Measurements from ENCODE around the gene AMOT.
A peak's percentile ranks its signal among the peaks of the same experiment; 100 is the strongest.

The AMOT gene

GRCh38 chrX:112766774-112767173, 73.9 kb downstream of the AMOT start:
- POLR2A ChIA-PET: no interaction called here
- no peak overlapping the region for H3K4me3 ChIP-seq (ENCODE audit: control insufficient read depth in 1 of 7, extremely low read depth in 1 of 7, insufficient read depth in 4 of 7, low read depth in 2 of 7, low read length in 6 of 7)
- no peak for DNase-seq
- no peak overlapping the region for H3K27ac ChIP-seq (ENCODE audit: insufficient read depth in 1 of 2, low read depth in 1 of 2, low read length in 2 of 2, poor library complexity in 1 of 2, severe bottlenecking in 2 of 2)
- H3K9me3 ChIP-seq (ENCODE audit: control extremely low read depth in 1 of 5, control insufficient read depth in 4 of 5, insufficient read depth in 2 of 5, low read depth in 1 of 5, low read length in 4 of 5): no peaks in the 10 kb centered on the region
- H3K27me3 ChIP-seq (replicated peaks in 2 of 5; ENCODE audit: control insufficient read depth in 4 of 5, insufficient read depth in 5 of 5, low read length in 4 of 5): no peaks in the 10 kb centered on the region
- no peaks in the 10 kb centered on the region for H3K36me3 ChIP-seq (ENCODE audit: control insufficient read depth in 4 of 4, insufficient read depth in 4 of 4, low read length in 3 of 4)
- H3K4me1 ChIP-seq (ENCODE audit: control extremely low read depth in 1 of 4, control insufficient read depth in 4 of 4, insufficient read depth in 4 of 4, low read length in 3 of 4): no peaks in the 10 kb centered on the region
- WGBS (ENCODE audit: insufficient coverage): no CpG with 5 or more reads among the region's 2 CpGs
- CTCF ChIA-PET: no interaction called here

- Histone ChIP-seq H3K9me3 (ENCODE audit: control extremely low read depth in 1 of 5, control insufficient read depth in 4 of 5, insufficient read depth in 2 of 5, low read depth in 1 of 5, low read length in 4 of 5) (no peaks in the 10 kb centered on the region), H3K4me1 (ENCODE audit: control extremely low read depth in 1 of 4, control insufficient read depth in 4 of 4, insufficient read depth in 4 of 4, low read length in 3 of 4) (no peaks in the 10 kb centered on the region), H3K36me3 (ENCODE audit: control insufficient read depth in 4 of 4, insufficient read depth in 4 of 4, low read length in 3 of 4) (no peaks in the 10 kb centered on the region), H3K27me3 (replicated peaks in 2 of 5; ENCODE audit: control insufficient read depth in 4 of 5, insufficient read depth in 5 of 5, low read length in 4 of 5) (peaks cover 0 to 2% (median 0%) of the 10 kb centered on the region in 5 experiments), H3K27ac (ENCODE audit: insufficient read depth in 1 of 2, low read depth in 1 of 2, low read length in 2 of 2, poor library complexity in 1 of 2, severe bottlenecking in 2 of 2) (peak overlapping the region in 1 of 2 experiments; percentile 22), H3K4me3 (ENCODE audit: control insufficient read depth in 1 of 7, extremely low read depth in 1 of 7, insufficient read depth in 4 of 7, low read depth in 2 of 7, low read length in 6 of 7) (no peak overlapping the region)
- whole genome bisulfite sequencing (ENCODE audit: insufficient coverage): 92% methylated on average over 2 of the region's 7 CpGs
- CTCF ChIA-PET: no interaction called here
- POLR2A ChIA-PET: no interaction called here
- DNase-seq: peak in 1 of 3 donors; percentile 2
Measured at GRCh38 chrX:112761242-112762207, 79.1 kb downstream of the AMOT start.

GRCh38 chrX:112760697-112761096, 79.9 kb downstream of the AMOT start:
- POLR2A ChIA-PET: no interaction called here
- 73% methylated on average over 2 of the region's 2 CpGs for WGBS (ENCODE audit: insufficient coverage)

GRCh38 chrX:112759966-112760365, 80.7 kb downstream of the AMOT start:
- CTCF ChIA-PET: no interaction called here
- Histone ChIP-seq H3K4me3 (ENCODE audit: control insufficient read depth in 1 of 7, extremely low read depth in 1 of 7, insufficient read depth in 4 of 7, low read depth in 2 of 7, low read length in 6 of 7) (no peak overlapping the region), H3K27me3 (replicated peaks in 2 of 5; ENCODE audit: control insufficient read depth in 4 of 5, insufficient read depth in 5 of 5, low read length in 4 of 5) (peaks cover 0 to 2% (median 0%) of the 10 kb centered on the region in 5 experiments), H3K27ac (ENCODE audit: insufficient read depth in 1 of 2, low read depth in 1 of 2, low read length in 2 of 2, poor library complexity in 1 of 2, severe bottlenecking in 2 of 2) (no peak overlapping the region), H3K9me3 (ENCODE audit: control extremely low read depth in 1 of 5, control insufficient read depth in 4 of 5, insufficient read depth in 2 of 5, low read depth in 1 of 5, low read length in 4 of 5) (no peaks in the 10 kb centered on the region), H3K4me1 (ENCODE audit: control extremely low read depth in 1 of 4, control insufficient read depth in 4 of 4, insufficient read depth in 4 of 4, low read length in 3 of 4) (no peaks in the 10 kb centered on the region), H3K36me3 (ENCODE audit: control insufficient read depth in 4 of 4, insufficient read depth in 4 of 4, low read length in 3 of 4) (no peaks in the 10 kb centered on the region)
- DNase-seq: no peak
- POLR2A ChIA-PET: no interaction called here
- WGBS (ENCODE audit: insufficient coverage): no CpG with 5 or more reads among the region's 2 CpGs

More at GRCh38 chrX:112760697-112761096, 79.9 kb downstream of the AMOT start:
- peak in 1 of 3 donors; percentile 6 for DNase-seq
- Histone ChIP-seq H3K27me3 (replicated peaks in 2 of 5; ENCODE audit: control insufficient read depth in 4 of 5, insufficient read depth in 5 of 5, low read length in 4 of 5) (peaks cover 0 to 2% (median 0%) of the 10 kb centered on the region in 5 experiments), H3K9me3 (ENCODE audit: control extremely low read depth in 1 of 5, control insufficient read depth in 4 of 5, insufficient read depth in 2 of 5, low read depth in 1 of 5, low read length in 4 of 5) (no peaks in the 10 kb centered on the region), H3K4me3 (ENCODE audit: control insufficient read depth in 1 of 7, extremely low read depth in 1 of 7, insufficient read depth in 4 of 7, low read depth in 2 of 7, low read length in 6 of 7) (no peak overlapping the region), H3K27ac (ENCODE audit: insufficient read depth in 1 of 2, low read depth in 1 of 2, low read length in 2 of 2, poor library complexity in 1 of 2, severe bottlenecking in 2 of 2) (peak overlapping the region in 1 of 2 experiments; percentile 22), H3K36me3 (ENCODE audit: control insufficient read depth in 4 of 4, insufficient read depth in 4 of 4, low read length in 3 of 4) (no peaks in the 10 kb centered on the region), H3K4me1 (ENCODE audit: control extremely low read depth in 1 of 4, control insufficient read depth in 4 of 4, insufficient read depth in 4 of 4, low read length in 3 of 4) (no peaks in the 10 kb centered on the region)
- CTCF ChIA-PET: no interaction called here

GRCh38 chrX:112759512-112759911, 81.1 kb downstream of the AMOT start:
- no peaks in the 10 kb centered on the region for H3K36me3 ChIP-seq (ENCODE audit: control insufficient read depth in 4 of 4, insufficient read depth in 4 of 4, low read length in 3 of 4)
- POLR2A ChIA-PET: no interaction called here
- CTCF ChIA-PET: no interaction called here
- no peak for DNase-seq
- H3K27me3 ChIP-seq (replicated peaks in 2 of 5; ENCODE audit: control insufficient read depth in 4 of 5, insufficient read depth in 5 of 5, low read length in 4 of 5): peaks cover 0 to 2% (median 0%) of the 10 kb centered on the region in 5 experiments
- no peak overlapping the region for H3K27ac ChIP-seq (ENCODE audit: insufficient read depth in 1 of 2, low read depth in 1 of 2, low read length in 2 of 2, poor library complexity in 1 of 2, severe bottlenecking in 2 of 2)
- no peaks in the 10 kb centered on the region for H3K4me1 ChIP-seq (ENCODE audit: control extremely low read depth in 1 of 4, control insufficient read depth in 4 of 4, insufficient read depth in 4 of 4, low read length in 3 of 4)
- H3K4me3 ChIP-seq (ENCODE audit: control insufficient read depth in 1 of 7, extremely low read depth in 1 of 7, insufficient read depth in 4 of 7, low read depth in 2 of 7, low read length in 6 of 7): no peak overlapping the region
- no peaks in the 10 kb centered on the region for H3K9me3 ChIP-seq (ENCODE audit: control extremely low read depth in 1 of 5, control insufficient read depth in 4 of 5, insufficient read depth in 2 of 5, low read depth in 1 of 5, low read length in 4 of 5)
- 75% methylated on average over 1 of the region's 3 CpGs for WGBS (ENCODE audit: insufficient coverage)

- H3K4me1 ChIP-seq (ENCODE audit: control extremely low read depth in 1 of 4, control insufficient read depth in 4 of 4, insufficient read depth in 4 of 4, low read length in 3 of 4): no peaks in the 10 kb centered on the region
- ChIA-PET POLR2A (no interaction called here), CTCF (no interaction called here)
- WGBS (ENCODE audit: insufficient coverage): 85% methylated on average over 3 of the region's 4 CpGs
- H3K36me3 ChIP-seq (ENCODE audit: control insufficient read depth in 4 of 4, insufficient read depth in 4 of 4, low read length in 3 of 4): no peaks in the 10 kb centered on the region
- peaks cover 0 to 2% (median 0%) of the 10 kb centered on the region in 5 experiments for H3K27me3 ChIP-seq (replicated peaks in 2 of 5; ENCODE audit: control insufficient read depth in 4 of 5, insufficient read depth in 5 of 5, low read length in 4 of 5)
- no peak overlapping the region for H3K4me3 ChIP-seq (ENCODE audit: control insufficient read depth in 1 of 7, extremely low read depth in 1 of 7, insufficient read depth in 4 of 7, low read depth in 2 of 7, low read length in 6 of 7)
- no peaks in the 10 kb centered on the region for H3K9me3 ChIP-seq (ENCODE audit: control extremely low read depth in 1 of 5, control insufficient read depth in 4 of 5, insufficient read depth in 2 of 5, low read depth in 1 of 5, low read length in 4 of 5)
- no peak for DNase-seq
- no peak overlapping the region for H3K27ac ChIP-seq (ENCODE audit: insufficient read depth in 1 of 2, low read depth in 1 of 2, low read length in 2 of 2, poor library complexity in 1 of 2, severe bottlenecking in 2 of 2)
Measured at GRCh38 chrX:112757946-112758345, 82.7 kb downstream of the AMOT start.

- H3K36me3 ChIP-seq (ENCODE audit: control insufficient read depth in 4 of 4, insufficient read depth in 4 of 4, low read length in 3 of 4): no peaks in the 10 kb centered on the region
- H3K27me3 ChIP-seq (replicated peaks in 2 of 5; ENCODE audit: control insufficient read depth in 4 of 5, insufficient read depth in 5 of 5, low read length in 4 of 5): no peaks in the 10 kb centered on the region
- H3K4me1 ChIP-seq (ENCODE audit: control extremely low read depth in 1 of 4, control insufficient read depth in 4 of 4, insufficient read depth in 4 of 4, low read length in 3 of 4): no peaks in the 10 kb centered on the region
- ChIA-PET POLR2A (no interaction called here), CTCF (interaction anchor here (0.8 kb wide), 1 partner anchor 104 kb away, joined by 3 read pairs; no protein-coding TSS in a partner anchor)
- no peak overlapping the region for H3K27ac ChIP-seq (ENCODE audit: insufficient read depth in 1 of 2, low read depth in 1 of 2, low read length in 2 of 2, poor library complexity in 1 of 2, severe bottlenecking in 2 of 2)
- no peak overlapping the region for H3K4me3 ChIP-seq (ENCODE audit: control insufficient read depth in 1 of 7, extremely low read depth in 1 of 7, insufficient read depth in 4 of 7, low read depth in 2 of 7, low read length in 6 of 7)
- DNase-seq: no peak
- H3K9me3 ChIP-seq (ENCODE audit: control extremely low read depth in 1 of 5, control insufficient read depth in 4 of 5, insufficient read depth in 2 of 5, low read depth in 1 of 5, low read length in 4 of 5): no peaks in the 10 kb centered on the region
- 100% methylated on average over 1 of the region's 1 CpG for WGBS (ENCODE audit: insufficient coverage)
Measured at GRCh38 chrX:112753116-112753515, 87.5 kb downstream of the AMOT start.
